Urinary bladder (tissue), 4 donors: ENCODE data around the gene NKAIN2. TPM values are rescaled to one million over a fixed set of nuclear protein-coding genes. Genes with fewer than 3 reads are reported as not detected.
"Not testable (repeated sequence)": the region's sequence is repeated elsewhere in the genome, so short reads cannot be mapped to it uniquely, and the experiment has no call there.

ENCODE experiments used
- DNase-seq: peaks from one replicate; pipeline ENCODE4 v3.0.0-alpha.2; 2015; ENCODE audit errors: extremely low spot score
- H3K27ac ChIP-seq: one replicate; pipeline ENCODE4 v1.5.1; 2013; ENCODE audit warnings: low read depth, mild to moderate bottlenecking, moderate library complexity
- H3K36me3 ChIP-seq: one replicate; pipeline ENCODE4 v1.6.1; 2013; ENCODE audit warnings: mild to moderate bottlenecking, moderate library complexity; ENCODE audit not compliant: insufficient read depth
- H3K4me1 ChIP-seq: one replicate; pipeline ENCODE4 v1.6.1; 2013; ENCODE audit warnings: mild to moderate bottlenecking, moderate library complexity; ENCODE audit not compliant: insufficient read depth
- H3K4me3 ChIP-seq: one replicate; pipeline ENCODE4 v1.5.1; 2013; ENCODE audit warnings: low read depth, low read length
- WGBS: extraction: QIAGEN DNeasy Blood & Tissue Kit; methylation state at CpG from one replicate; pipeline ENCODE4 v1.1.7; 2013; 5-methylcytosine and 5-hydroxymethylcytosine counted together
- polyA plus RNA-seq: library from polyadenylated mRNA; stranded (reverse); fragments of 200-250 nt; gene quantifications from one replicate; pipeline ENCODE4 v1.2.3, GENCODE V29; 2013
- total RNA-seq: library from RNA; depleted of rRNA; stranded (reverse); fragments of >200 nt; gene quantifications from one replicate; pipeline ENCODE4 v1.2.3, GENCODE V29; 2014
- donor health status: healthy with polysubstance abuse.
- donor health status: healthy.

Gene NKAIN2
- total and polyA plus RNA-seq, 2 donors = 0.24 to 1.7 TPM

- Histone ChIP-seq H3K4me1 (no peaks in the 10 kb centered on the region), H3K4me3 (no peak overlapping the region), H3K27ac (no peak overlapping the region), H3K36me3 (no peaks in the 10 kb centered on the region)
- WGBS = 87% methylated on average over 2 of the region's 2 CpGs
- DNase-seq = no peak
Measured at GRCh38 chr6:124303971-124304370, 500.3 kb downstream of the NKAIN2 start.

- no peak for DNase-seq
- H3K4me1 ChIP-seq = no peaks in the 10 kb centered on the region
- H3K36me3 ChIP-seq = no peaks in the 10 kb centered on the region
- no peak overlapping the region for H3K27ac ChIP-seq
- no peak overlapping the region for H3K4me3 ChIP-seq
- WGBS = 83% methylated on average over 1 of the region's 1 CpG
Measured at GRCh38 chr6:124310139-124310538, 506.5 kb downstream of the NKAIN2 start.

- Histone ChIP-seq H3K4me1 (no peaks in the 10 kb centered on the region), H3K36me3 (no peaks in the 10 kb centered on the region), H3K27ac (no peak overlapping the region), H3K4me3 (no peak overlapping the region)
- DNase-seq = no peak
- WGBS = 84% methylated on average over 2 of the region's 2 CpGs
Measured at GRCh38 chr6:124319410-124319809, 515.7 kb downstream of the NKAIN2 start.

- no peak overlapping the region for H3K4me3 ChIP-seq
Measured at GRCh38 chr6:124324237-124324636, 520.6 kb downstream of the NKAIN2 start.

GRCh38 chr6:124330197-124330596 is 526.5 kb downstream of the NKAIN2 start:
- Histone ChIP-seq H3K27ac (no peak overlapping the region), H3K4me3 (no peak overlapping the region), H3K4me1 (no peaks in the 10 kb centered on the region), H3K36me3 (no peaks in the 10 kb centered on the region)
- 57% methylated on average over 1 of the region's 1 CpG for WGBS
- DNase-seq = no peak

More at GRCh38 chr6:124324237-124324636, 520.6 kb downstream of the NKAIN2 start:
- H3K36me3 ChIP-seq = no peaks in the 10 kb centered on the region
- H3K27ac ChIP-seq = no peak overlapping the region
- no peak for DNase-seq
- no peaks in the 10 kb centered on the region for H3K4me1 ChIP-seq

GRCh38 chr6:124334359-124334758 is 530.7 kb downstream of the NKAIN2 start:
- 50% methylated on average over 4 of the region's 4 CpGs for WGBS
- H3K4me3 ChIP-seq = no peak overlapping the region

GRCh38 chr6:124339610-124340334 is 536.1 kb downstream of the NKAIN2 start:
- Histone ChIP-seq H3K4me3 (no peak overlapping the region), H3K4me1 (no peaks in the 10 kb centered on the region), H3K27ac (no peak overlapping the region), H3K36me3 (no peaks in the 10 kb centered on the region)
- 86% methylated on average over 5 of the region's 5 CpGs for WGBS
- DNase-seq = no peak

More at GRCh38 chr6:124334359-124334758, 530.7 kb downstream of the NKAIN2 start:
- no peak overlapping the region for H3K27ac ChIP-seq
- DNase-seq = no peak
- no peaks in the 10 kb centered on the region for H3K4me1 ChIP-seq
- no peaks in the 10 kb centered on the region for H3K36me3 ChIP-seq

GRCh38 chr6:124348339-124348738 is 544.7 kb downstream of the NKAIN2 start:
- not testable (repeated sequence) for DNase-seq, H3K4me1 ChIP-seq, H3K27ac ChIP-seq, H3K4me3 ChIP-seq, H3K36me3 ChIP-seq
- WGBS = 84% methylated on average over 6 of the region's 6 CpGs

- 86% methylated on average over 4 of the region's 4 CpGs for WGBS
- Histone ChIP-seq H3K4me1 (no peaks in the 10 kb centered on the region), H3K4me3 (no peak overlapping the region), H3K36me3 (no peaks in the 10 kb centered on the region), H3K27ac (no peak overlapping the region)
- no peak for DNase-seq
Measured at GRCh38 chr6:124355146-124355545, 551.5 kb downstream of the NKAIN2 start.

- DNase-seq = no peak
- 63% methylated on average over 5 of the region's 5 CpGs for WGBS
- no peaks in the 10 kb centered on the region for H3K4me1 ChIP-seq
- no peaks in the 10 kb centered on the region for H3K36me3 ChIP-seq
- no peak overlapping the region for H3K27ac ChIP-seq
- no peak overlapping the region for H3K4me3 ChIP-seq
Measured at GRCh38 chr6:124356276-124356810, 552.7 kb downstream of the NKAIN2 start.

- DNase-seq = no peak
- WGBS = 84% methylated on average over 1 of the region's 1 CpG
- no peak overlapping the region for H3K4me3 ChIP-seq
- H3K36me3 ChIP-seq = no peaks in the 10 kb centered on the region
- H3K27ac ChIP-seq = no peak overlapping the region
- H3K4me1 ChIP-seq = no peaks in the 10 kb centered on the region
Measured at GRCh38 chr6:124356811-124357210, 553.1 kb downstream of the NKAIN2 start.

GRCh38 chr6:124368131-124368530 is 564.5 kb downstream of the NKAIN2 start:
- Histone ChIP-seq H3K27ac (no peak overlapping the region), H3K36me3 (no peaks in the 10 kb centered on the region), H3K4me1 (no peaks in the 10 kb centered on the region), H3K4me3 (no peak overlapping the region)
- no peak for DNase-seq

GRCh38 chr6:124371974-124372475 is 568.4 kb downstream of the NKAIN2 start:
- Histone ChIP-seq H3K27ac (no peak overlapping the region), H3K4me3 (no peak overlapping the region), H3K36me3 (no peaks in the 10 kb centered on the region), H3K4me1 (no peaks in the 10 kb centered on the region)
- WGBS = 28% methylated on average over 2 of the region's 2 CpGs
- no peak for DNase-seq

- WGBS = 33% methylated on average over 1 of the region's 1 CpG
- Histone ChIP-seq H3K36me3 (no peaks in the 10 kb centered on the region), H3K4me3 (no peak overlapping the region), H3K4me1 (no peaks in the 10 kb centered on the region), H3K27ac (no peak overlapping the region)
- DNase-seq = no peak
Measured at GRCh38 chr6:124373386-124373785, 569.7 kb downstream of the NKAIN2 start.
